HEK293T (cell line): ENCODE results near the gene CDH4.

Experiments used
- CTCF ChIA-PET: fragments of 350-600 bp; formaldehyde crosslinking; extraction: SDS; loops from one replicate; lab custom pipeline; 2021; ENCODE audit warnings: antibody characterized with exemption, inconsistent platforms; lab: Yijun Ruan, JAX
- POLR2A ChIA-PET: fragments of 350-600 bp; formaldehyde crosslinking; extraction: SDS; loops from one replicate; lab custom pipeline; 2020; ENCODE audit warnings: antibody characterized with exemption, inconsistent platforms; lab: Yijun Ruan, JAX
- DNase-seq: peaks from one replicate; pipeline ENCODE4 v3.0.0; 2012; ENCODE audit warnings: mixed read lengths; ENCODE audit errors: extremely low spot score
- ARNT ChIP-seq: fragments of 450-650 bp; IDR thresholded peaks from 2 replicates; pipeline ENCODE4 v1.6.1; 2017; ENCODE audit warnings: mild to moderate bottlenecking
- BHLHE40 ChIP-seq: fragments of 450-650 bp; IDR thresholded peaks from 2 replicates; pipeline ENCODE4 v1.6.1; 2016; ENCODE audit warnings: mild to moderate bottlenecking, moderate library complexity, borderline replicate concordance
- CTBP1 ChIP-seq: fragments of 450-650 bp; IDR thresholded peaks from 2 replicates; pipeline ENCODE4 v1.6.1; 2016; ENCODE audit warnings: borderline replicate concordance
- ELF4 ChIP-seq: fragments of 450-650 bp; IDR thresholded peaks from 2 replicates; pipeline ENCODE4 v1.6.1; 2017; ENCODE audit warnings: antibody characterized with exemption
- FOXA1 ChIP-seq: fragments of 450-650 bp; IDR thresholded peaks from 2 replicates; pipeline ENCODE4 v1.6.1; 2016; ENCODE audit warnings: mild to moderate bottlenecking
- FOXK2 ChIP-seq: fragments of 450-650 bp; IDR thresholded peaks from 2 replicates; pipeline ENCODE4 v1.6.1; 2016; ENCODE audit warnings: mild to moderate bottlenecking
- FOXM1 ChIP-seq: fragments of 450-650 bp; IDR thresholded peaks from 2 replicates; pipeline ENCODE4 v1.6.1; 2017; ENCODE audit warnings: mild to moderate bottlenecking, borderline replicate concordance
- HDGF ChIP-seq: fragments of 450-650 bp; IDR thresholded peaks from 2 replicates; pipeline ENCODE4 v1.6.1; 2017; ENCODE audit warnings: antibody characterized with exemption, borderline replicate concordance
- L3MBTL2 ChIP-seq: fragments of 450-650 bp; conservative IDR thresholded peaks from 2 replicates; pipeline ENCODE4 v1.6.1; 2016; ENCODE audit warnings: mild to moderate bottlenecking
- LEF1 ChIP-seq: fragments of 450-650 bp; IDR thresholded peaks from 2 replicates; pipeline ENCODE4 v1.6.1; 2017; ENCODE audit warnings: mild to moderate bottlenecking, borderline replicate concordance
- NFRKB ChIP-seq: fragments of 450-650 bp; IDR thresholded peaks from 2 replicates; pipeline ENCODE4 v1.6.1; 2016; ENCODE audit warnings: mild to moderate bottlenecking, moderate library complexity
- SP1 ChIP-seq: fragments of 450-650 bp; IDR thresholded peaks from 2 replicates; pipeline ENCODE4 v1.6.1; 2017
- SUZ12 ChIP-seq: fragments of 450-650 bp; IDR thresholded peaks from 2 replicates; pipeline ENCODE4 v1.6.1; 2016; ENCODE audit warnings: mild to moderate bottlenecking
- TARDBP ChIP-seq: fragments of 450-650 bp; IDR thresholded peaks from 2 replicates; pipeline ENCODE4 v1.6.1; 2016
- ZNF384 ChIP-seq: fragments of 450-650 bp; IDR thresholded peaks from 2 replicates; pipeline ENCODE4 v1.6.1; 2016
- TF ChIP-seq, protein P1 (sequence below): fragments of 450-650 bp; IDR thresholded peaks from 2 replicates; pipeline ENCODE4 v1.6.1; 2016

The CDH4 gene

DNA sequence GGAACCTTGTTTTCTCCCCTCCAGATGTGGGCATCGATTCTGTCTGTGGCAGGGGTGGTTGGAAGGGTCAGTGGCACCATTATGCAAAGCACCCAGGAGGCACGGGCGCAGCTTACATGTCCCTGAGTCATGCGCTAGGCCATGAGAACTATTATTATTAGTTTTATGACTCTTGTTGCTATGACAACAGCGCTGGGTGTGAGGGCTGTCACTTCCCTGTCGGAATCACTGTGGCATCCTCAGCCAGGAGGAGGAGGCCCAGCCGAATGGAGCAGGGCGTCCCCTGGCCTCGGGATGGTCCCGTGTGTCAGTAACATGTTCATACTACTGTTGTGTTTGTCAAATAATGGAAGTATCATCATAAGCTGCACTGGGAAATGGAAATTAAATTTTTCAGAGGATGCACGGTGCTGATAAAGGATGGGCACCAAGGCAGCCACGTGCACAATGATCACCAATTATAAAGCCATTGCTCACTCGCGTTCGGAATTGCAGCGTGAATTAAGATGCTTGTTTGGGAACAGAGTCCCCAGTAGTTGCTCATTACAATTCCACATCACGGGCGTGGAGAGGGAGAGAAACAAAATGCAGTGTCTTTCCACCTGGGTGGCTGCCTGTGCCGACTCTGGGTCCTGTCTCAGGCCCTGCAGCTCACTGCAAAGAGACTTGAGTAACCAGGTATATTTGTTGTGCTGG is 247.9 kb downstream of the CDH4 start:
- ChIA-PET POLR2A (no interaction called here), CTCF (interaction anchor here (0.6 kb wide), 1 partner anchor 156 kb away, joined by 3 read pairs; no protein-coding TSS in a partner anchor)
- DNase-seq, result no peak
- no peak for TF ChIP-seq ELF4
- no peak for TF ChIP-seq TARDBP
- no peak for TF ChIP-seq SUZ12
- TF ChIP-seq FOXM1, result no peak
- no peak for TF ChIP-seq CTBP1

DNA sequence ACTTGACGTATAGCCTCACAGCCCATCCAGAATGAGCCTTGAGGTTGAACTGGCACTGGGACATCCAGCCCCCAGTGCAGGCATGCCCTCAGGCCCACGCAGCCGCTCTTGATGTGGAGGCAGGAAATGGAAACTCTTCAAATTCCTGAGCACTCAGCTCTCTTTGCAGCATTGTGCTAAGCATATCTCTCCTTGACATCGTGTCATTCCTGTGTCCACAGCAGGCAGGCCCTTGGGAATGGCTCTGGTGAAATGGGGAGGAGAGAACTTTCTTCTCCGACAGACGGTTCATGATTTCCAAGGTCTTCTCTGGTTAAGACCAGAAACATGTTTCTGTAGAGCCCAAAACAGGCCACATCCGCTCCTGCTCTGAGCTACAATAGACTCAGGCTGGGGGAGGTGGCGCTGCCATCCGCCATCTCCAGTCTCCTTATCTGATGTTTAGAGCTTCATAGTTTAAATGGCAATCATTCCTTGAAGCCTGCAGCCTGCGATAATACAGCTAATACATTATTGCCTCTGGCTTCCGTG is 248.8 kb downstream of the CDH4 start:
- no peak for DNase-seq
- ChIA-PET POLR2A (no interaction called here), CTCF (interaction anchor here (0.6 kb wide), 1 partner anchor 157 kb away, joined by 3 read pairs; no protein-coding TSS in a partner anchor)
- no peak for TF ChIP-seq FOXK2

DNA sequence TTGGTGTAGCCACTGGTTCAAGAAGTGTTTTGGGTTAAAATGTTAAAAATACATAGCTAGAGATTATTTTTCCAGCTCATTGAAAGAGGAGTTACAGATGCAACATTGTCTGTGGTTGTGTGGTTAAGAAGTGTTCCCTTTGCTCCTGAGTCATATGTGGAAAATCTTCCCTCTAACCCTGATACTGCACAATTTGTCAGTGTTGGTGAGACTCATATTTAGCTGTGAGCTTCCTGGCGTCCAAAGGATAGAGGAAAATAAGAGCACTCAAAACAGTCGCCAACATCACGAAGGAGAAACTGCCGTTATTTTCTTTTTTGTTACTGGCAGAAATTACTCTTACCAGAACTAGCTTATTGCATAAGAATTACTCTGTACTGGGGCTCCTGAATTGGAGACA is 250.4 kb downstream of the CDH4 start:
- ChIA-PET CTCF (no interaction called here), POLR2A (no interaction called here)
- no peak for TF ChIP-seq ELF4
- TF ChIP-seq SUZ12, result no peak
- no peak for TF ChIP-seq LEF1
- TF ChIP-seq BHLHE40, result no peak
- TF ChIP-seq HDGF, result no peak
- no peak for TF ChIP-seq NFRKB
- no peak for TF ChIP-seq L3MBTL2
- no peak for TF ChIP-seq FOXK2
- TF ChIP-seq TARDBP, result no peak
- TF ChIP-seq ARNT, result no peak
- no peak for TF ChIP-seq FOXM1
- DNase-seq, result no peak

DNA sequence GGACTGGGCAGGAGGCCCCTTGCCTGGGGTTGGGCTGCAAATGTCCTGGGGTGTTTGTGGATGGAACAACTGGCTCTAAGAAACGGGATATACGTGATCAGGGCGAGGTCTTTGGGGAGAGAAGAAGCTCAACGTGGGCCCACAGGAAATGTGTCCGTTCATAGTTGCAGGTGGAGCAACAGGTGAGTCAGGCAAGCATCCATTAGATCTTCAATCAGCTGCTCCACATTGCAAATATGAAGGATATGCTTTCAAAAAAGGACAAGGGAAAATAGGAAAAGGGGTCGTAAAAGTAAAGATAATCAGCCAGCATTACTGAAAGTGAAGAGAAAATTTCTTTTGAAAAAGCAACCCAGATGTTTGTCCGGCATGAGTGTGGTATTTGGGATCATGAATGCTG is 251.0 kb downstream of the CDH4 start:
- no peak for DNase-seq
- TF ChIP-seq FOXM1 (no peak), CTBP1 (no peak), BHLHE40 (no peak), L3MBTL2 (no peak), SP1 (no peak), FOXA1 (no peak), ELF4 (no peak), ZNF384 (no peak), TARDBP (no peak), ARNT (no peak), HDGF (no peak), NFRKB (no peak), SUZ12 (no peak), LEF1 (no peak), FOXK2 (no peak)
- TF ChIP-seq, protein P1, sequence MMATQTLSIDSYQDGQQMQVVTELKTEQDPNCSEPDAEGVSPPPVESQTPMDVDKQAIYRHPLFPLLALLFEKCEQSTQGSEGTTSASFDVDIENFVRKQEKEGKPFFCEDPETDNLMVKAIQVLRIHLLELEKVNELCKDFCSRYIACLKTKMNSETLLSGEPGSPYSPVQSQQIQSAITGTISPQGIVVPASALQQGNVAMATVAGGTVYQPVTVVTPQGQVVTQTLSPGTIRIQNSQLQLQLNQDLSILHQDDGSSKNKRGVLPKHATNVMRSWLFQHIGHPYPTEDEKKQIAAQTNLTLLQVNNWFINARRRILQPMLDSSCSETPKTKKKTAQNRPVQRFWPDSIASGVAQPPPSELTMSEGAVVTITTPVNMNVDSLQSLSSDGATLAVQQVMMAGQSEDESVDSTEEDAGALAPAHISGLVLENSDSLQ, result no peak
- ChIA-PET CTCF (no interaction called here), POLR2A (no interaction called here)

DNA sequence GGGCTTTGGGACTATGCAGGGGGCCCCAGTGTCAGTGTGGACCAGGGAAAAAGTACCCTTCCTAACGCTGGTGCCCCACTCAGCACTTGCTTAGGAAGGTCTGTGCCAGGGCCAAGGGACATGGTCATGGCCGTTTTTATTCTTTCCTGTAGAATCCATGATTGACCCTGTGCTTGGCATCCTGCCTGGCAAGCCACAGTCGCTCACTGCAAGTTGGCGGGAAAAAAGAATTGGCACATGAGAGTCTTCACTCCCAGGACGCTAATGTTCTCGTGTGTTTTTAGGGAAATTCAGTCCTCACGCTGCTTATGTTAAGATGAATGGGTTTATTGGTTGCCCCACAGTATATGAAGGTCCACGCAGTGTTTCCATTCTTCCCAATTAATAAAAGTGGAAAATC is 253.4 kb downstream of the CDH4 start:
- no peak for DNase-seq
- no peak for TF ChIP-seq LEF1
- TF ChIP-seq NFRKB, result no peak
- no peak for TF ChIP-seq L3MBTL2
- no peak for TF ChIP-seq SUZ12
- no peak for TF ChIP-seq BHLHE40
- TF ChIP-seq SP1, result no peak
- TF ChIP-seq ZNF384, result no peak
- TF ChIP-seq TARDBP, result no peak
- no peak for TF ChIP-seq FOXA1
- no peak for TF ChIP-seq HDGF
- no peak for TF ChIP-seq CTBP1
- no peak for TF ChIP-seq ELF4
- TF ChIP-seq FOXK2, result no peak
- TF ChIP-seq FOXM1, result no peak
- no peak for TF ChIP-seq ARNT
- TF ChIP-seq, protein P1, result no peak
- ChIA-PET POLR2A (no interaction called here), CTCF (no interaction called here)

DNA sequence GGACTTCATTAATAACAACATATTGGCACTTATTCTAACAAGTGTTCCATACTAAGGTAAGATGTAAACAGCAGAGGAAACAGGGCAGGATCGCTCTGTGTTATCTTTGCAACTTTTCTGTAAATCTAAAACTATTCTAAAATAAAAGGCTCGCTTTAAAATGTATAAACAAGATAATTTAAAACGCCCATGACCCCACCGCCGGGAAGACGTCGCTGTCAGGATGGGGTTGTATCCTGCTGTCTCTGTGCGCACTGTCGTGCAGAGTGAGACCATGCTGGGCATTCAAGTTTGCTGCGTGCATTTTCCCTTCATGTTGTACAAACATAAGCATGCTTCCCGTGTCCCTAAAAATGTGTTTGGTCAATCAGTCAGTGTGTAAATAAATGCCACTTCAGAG is 255.7 kb downstream of the CDH4 start:
- CTCF ChIA-PET, result no interaction called here
- TF ChIP-seq, protein P1, result no peak
- no peak for TF ChIP-seq NFRKB
- TF ChIP-seq FOXA1, result no peak
- no peak for TF ChIP-seq ELF4
- TF ChIP-seq SUZ12, result no peak
- TF ChIP-seq BHLHE40, result no peak
- TF ChIP-seq FOXM1, result no peak
- TF ChIP-seq CTBP1, result no peak
- no peak for TF ChIP-seq FOXK2
- no peak for TF ChIP-seq ZNF384
- no peak for TF ChIP-seq L3MBTL2
- no peak for TF ChIP-seq HDGF
- DNase-seq, result no peak
- POLR2A ChIA-PET, result no interaction called here
